GM18907 (cell line): Measurements from ENCODE around the gene KCNJ10.
A peak's percentile ranks its signal among the peaks of the same experiment; 100 is the strongest.

Experiments used
- ATAC-seq: cut with Tn5 transposase; IDR thresholded peaks from one replicate; pipeline ENCODE4 v1.9.1; 2021; ENCODE audit warnings: mild to moderate bottlenecking, moderate library complexity; ENCODE audit not compliant: unreplicated experiment

KCNJ10 gene

DNA sequence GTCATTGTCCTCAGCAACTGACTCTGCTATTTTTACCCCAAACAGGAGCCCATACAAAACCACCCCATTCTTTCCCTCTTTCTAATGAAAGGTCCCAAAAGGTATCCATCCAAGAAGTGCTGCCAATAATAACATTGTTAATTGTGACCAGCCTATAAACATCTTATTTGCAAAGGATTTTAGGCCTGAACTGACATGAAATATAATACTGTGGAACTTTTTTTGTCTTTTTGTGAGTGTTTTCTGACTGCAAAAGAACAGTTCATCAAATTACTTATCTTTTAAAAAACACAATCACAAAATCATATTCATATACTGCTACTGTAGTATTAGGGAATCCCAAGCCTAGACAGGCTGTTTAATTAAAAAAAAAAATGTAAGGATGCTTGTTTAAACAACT is 41.5 kb downstream of the KCNJ10 start:
- ATAC-seq = no peak

DNA sequence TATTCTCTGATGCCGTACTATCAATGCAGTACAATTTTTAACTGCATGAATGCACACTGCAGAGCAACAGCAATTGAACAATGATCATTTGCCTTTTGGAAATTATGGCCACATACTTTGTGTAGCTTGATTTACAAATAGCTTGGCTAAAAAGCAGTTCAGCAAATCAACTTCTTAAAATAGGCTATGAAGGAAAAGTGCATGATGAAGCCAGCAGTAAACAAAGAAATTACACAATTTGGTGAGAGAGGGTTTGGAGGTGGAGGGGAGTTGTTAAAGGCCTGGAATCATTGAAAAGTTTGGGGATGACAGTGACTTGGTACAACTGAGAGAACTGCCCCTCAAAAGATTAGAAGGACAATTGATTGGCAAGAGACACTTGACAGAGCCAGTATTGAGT is 44.6 kb downstream of the KCNJ10 start:
- no peak for ATAC-seq

DNA sequence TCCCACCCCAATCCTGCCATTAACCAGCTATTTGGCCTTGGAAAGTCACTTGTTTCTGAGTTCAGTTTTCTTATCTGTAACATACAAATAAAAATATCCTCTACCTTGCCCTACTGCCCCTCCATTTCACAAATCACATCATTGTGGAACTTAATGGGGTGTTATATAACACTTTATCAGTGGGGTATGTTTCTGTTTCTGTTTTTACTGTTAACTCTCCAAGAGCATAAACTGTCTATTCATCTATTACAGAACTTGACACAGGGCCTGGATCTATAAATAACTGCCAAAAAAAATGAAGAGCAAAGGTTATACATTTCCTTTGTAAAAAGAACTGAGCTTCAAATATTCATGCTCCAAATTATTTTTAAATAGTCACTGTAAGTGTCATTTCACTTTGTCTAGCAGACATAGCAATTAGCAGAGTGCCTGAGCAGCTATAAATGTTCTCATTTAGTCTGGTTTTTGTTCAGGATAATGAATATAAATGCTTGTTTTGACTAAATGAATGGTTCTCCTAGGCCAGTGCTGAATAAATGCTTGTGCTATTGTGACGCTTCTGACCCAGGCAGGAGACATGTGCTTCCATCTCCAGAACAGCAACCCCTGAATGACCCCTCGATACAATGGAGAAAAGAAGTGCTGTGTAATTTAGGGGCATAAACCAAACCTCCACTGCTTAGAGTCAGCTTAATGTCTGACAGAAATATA is 45.6 kb downstream of the KCNJ10 start:
- no peak for ATAC-seq

DNA sequence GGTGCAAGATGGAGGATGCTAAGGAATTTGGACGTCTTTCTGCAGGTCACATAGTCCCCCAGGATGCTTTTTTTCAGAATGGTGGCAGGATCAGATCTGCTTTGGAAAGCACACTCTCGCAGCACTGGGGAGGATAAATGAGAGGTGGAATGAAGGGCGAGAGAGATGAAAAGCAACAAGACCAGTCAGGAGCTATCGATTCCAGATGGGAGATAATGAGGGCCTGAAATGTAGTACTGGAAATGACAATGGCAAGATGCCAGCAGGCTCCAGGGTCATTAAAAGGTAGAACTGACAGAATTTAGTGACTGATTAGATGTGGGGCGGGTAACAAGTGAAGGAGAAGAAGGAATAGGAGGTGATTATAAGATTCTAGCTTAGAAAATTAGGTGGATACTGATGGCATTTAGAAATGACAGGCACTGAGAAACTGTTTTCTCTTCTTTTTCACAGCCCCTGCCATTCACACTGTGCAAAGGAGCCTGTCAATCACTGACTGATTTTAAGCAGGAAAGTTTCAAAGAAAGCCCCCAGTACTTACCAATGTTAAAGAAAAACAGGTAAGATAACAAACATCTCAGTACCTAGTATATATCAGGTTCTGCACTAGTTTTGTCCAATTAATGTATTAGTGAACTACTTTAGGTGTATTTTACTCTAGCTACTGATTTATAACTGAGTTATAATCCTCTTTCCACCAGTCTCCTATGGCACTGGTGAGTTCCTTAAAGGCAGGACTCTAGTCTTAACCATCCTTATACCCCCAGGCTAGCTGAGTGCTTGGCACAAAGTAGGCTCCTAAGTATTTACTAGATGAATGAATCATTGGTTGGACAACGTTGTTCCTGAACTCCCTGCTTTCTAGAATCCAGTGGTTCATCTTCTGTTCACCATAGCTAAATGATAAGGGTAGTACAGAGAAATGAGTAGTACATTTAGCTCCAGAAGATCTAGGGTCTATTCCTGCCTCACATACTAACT is 47.3 kb downstream of the KCNJ10 start:
- ATAC-seq = no peak

DNA sequence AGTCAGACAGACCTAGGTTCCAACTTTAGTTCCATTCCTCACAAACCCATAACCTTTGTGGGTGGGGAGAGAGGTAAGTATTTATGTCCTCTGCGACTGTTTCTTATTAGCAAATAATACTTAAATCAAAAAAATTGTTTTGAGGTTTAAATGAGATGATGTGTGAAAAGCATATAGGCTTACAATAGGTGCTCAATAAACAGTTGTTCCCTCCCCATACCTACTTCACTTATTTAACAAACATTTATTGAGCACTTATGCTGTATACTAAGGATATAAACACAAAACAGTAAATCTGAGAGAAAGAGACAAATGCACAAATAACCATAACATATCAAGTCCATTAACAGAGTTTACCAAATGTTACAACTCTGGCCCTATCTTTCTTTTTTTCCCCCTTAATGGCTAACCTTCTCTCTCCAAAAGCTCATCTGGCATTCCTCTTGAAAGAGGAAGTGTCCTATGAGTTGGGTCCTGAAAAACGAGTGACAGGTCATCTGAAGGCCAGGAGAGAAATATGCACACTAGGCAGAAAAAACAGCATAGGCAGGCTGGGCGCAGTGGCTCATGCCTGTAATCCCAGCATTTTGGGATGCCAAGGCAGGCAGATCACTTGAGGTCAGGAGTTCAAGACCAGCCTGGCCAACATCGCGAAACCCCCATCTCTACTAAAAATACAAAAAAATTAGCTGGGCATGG is 48.4 kb downstream of the KCNJ10 start:
- no peak for ATAC-seq

DNA sequence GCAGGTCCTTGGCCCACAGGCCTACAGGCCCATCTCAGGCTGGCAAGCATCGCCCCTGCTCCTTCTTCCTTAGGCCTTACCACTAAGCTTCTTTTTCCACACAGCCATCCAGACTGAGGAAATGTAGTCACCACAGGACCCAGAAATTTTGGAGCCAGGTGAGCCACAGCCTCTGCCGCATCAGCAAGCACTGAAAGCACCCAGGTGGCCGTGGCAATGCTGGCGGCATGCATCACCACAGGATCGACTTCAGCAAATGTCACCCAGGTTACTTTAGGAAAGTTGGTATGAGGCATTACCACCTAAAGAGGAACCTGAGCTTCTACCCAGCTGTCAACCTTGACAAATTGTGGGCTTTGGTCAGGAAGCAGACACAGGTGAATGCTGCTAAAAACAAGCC is 49.8 kb downstream of the KCNJ10 start:
- no peak for ATAC-seq

DNA sequence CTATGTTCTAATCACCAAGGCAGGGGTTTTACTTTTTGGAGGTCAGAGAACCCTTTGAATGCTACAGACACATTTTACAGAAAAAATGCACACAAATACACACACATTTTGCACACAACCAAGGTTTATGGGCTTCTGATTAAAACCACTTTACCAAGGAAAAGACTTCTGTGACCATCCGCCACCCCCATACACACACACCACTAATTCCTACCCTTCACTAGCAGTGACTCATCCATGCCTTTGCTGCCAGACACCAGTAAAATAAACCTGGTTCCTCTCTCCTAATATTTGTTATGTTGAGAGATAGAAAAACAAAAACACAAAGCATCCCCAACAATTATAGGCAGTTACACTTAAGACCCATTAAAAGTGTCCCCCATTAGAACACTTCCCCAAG is 51.1 kb downstream of the KCNJ10 start:
- ATAC-seq = no peak

DNA sequence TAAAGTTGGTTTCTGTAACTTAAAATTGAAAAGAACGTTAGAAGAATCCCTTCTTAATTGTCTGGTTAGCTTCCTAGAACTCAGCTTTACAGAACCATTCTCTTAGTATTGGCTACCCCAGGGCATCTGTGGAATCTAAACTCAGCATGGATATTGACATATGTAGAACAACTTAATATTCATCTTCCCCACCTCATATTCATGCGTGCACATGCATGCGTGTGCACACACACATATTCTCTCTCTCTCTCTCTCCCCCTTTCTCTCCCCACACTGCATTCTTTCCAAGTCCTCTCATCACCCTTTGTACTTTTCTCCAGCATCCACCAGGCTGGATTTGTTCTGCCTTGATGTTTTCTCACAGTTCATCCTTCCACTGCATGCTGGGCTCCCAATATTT is 51.6 kb downstream of the KCNJ10 start:
- no peak for ATAC-seq

DNA sequence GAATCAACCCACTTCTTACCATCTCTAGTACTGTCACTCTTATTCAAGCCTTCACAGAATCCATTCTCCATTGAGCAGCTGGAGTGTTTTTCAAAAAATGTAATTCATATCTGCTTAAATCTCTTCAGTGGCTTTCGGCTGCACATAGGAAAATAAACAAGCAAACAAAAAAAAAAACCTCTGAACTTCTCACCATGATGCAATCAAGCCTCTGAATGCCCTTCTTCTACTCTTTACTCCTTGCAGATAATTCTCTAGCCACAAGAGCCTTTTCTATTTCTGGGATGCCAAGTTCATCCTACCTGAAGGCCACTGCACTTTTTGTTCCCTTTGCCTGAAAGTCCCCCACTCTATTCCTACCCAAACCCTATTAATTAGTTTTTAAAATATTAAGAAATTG is 52.4 kb downstream of the KCNJ10 start:
- ATAC-seq = no peak

DNA sequence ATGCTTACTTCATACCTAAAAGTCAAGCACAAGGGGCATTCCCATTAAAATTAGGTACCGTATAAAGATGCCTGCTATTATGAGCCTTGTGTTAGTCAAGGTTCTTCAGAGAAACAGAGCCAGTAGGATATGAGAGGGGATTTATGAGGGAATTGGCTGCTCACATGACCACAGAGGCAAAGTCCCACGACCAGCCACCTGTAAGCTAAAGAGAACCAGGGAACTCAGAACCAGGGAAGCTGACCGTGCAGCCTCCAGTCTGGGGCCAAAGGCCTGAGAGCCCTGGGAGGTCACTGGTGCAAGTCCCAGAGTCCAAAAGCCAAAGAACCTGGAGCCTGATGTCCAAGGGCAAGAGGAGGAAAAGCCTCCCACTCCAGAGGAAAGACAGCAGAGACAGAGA is 58.2 kb downstream of the KCNJ10 start:
- ATAC-seq = no peak

DNA sequence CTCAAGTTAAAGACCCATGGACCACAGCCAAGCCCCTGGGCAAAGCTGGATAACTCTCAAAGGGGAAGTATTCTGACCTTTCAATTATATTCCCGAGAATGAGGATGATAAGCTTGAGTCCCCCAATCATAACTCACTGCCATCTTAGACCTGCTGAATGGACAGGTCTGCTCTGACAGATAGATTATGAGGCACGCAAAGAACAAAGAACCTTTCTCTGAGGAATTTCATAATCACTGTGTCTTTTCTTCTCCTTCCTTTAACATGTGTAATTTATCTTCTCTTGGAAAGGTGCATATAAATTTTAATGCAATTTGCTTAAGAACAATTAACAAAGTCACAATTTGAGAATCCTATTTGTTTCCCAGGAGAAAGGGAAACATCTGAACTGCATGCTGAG is 60.2 kb downstream of the KCNJ10 start:
- ATAC-seq = no peak

DNA sequence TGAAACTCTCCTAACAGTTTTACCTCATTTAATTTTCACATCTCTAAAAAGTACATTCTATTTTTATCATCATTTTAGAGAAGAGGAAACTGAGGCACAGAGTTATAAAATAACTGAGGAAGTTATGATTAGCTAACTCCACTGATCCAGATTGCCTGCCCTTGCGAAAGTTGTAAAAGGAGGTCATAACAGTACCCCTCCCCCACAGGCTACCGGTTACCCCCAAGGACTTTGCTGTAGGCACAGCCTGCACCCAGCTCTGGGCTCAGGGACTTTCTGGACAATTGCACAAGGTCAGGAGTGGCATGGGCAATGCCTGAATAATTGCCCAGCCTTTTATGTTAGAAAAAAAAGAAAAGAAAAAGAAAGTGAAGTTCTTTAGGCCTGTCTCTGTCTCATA is 60.9 kb downstream of the KCNJ10 start:
- ATAC-seq = no peak

DNA sequence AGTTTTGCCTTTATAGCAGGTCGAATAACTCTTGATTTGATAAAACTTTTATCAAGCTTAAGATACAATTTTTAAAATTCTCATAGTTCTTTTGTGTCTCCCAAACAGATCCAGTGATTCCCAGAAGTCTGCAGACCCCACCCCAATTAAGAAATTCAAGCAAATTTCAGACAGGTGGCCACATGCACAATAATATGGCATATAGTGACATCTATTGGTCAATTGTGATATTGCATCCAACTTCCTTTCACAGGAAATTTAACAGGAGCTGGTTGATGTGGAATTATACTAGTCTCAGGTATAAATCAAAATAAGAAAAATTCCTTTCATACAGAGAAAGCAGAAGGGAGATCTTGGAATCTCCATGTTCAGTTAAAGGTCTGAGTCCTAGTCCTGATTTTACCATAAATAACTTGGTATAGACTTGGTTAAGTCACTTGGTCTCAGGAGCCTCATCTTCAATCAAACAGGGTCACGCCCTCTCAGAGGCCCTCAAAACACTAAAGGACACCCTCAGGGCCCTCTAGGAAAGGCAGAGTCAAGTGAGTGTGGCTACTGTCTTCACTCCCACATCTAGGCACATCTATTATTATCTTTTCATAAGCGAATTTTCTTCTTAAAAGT is 62.3 kb downstream of the KCNJ10 start:
- ATAC-seq = no peak

DNA sequence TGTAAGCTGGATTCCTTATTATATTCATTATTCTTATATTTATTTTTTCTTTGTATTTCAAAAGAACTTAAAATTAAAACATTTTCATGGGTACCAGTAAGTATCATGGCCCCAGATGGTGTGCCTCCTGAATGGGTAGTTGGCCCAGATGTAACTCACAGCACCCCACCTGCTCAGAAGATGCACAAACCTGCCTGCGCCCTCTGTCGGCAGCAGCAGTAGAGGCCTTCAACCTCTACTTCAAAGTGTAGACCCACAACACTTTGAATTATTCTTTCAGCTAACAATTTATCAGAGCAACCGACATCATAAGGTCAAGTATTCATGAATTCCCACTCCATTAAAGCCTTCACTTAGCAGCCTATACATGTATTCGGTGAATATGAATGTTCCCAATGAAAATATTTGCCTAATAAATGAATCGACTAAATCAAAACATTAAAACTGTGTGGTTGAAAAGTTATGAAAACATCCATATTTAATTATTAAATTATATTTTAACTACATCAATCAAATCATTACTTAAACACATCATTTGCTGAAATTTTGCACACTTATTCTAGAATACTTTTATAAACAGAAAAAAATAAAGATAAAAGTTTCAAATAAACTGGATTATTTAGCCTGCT is 63.5 kb downstream of the KCNJ10 start:
- ATAC-seq = peak; percentile 65

DNA sequence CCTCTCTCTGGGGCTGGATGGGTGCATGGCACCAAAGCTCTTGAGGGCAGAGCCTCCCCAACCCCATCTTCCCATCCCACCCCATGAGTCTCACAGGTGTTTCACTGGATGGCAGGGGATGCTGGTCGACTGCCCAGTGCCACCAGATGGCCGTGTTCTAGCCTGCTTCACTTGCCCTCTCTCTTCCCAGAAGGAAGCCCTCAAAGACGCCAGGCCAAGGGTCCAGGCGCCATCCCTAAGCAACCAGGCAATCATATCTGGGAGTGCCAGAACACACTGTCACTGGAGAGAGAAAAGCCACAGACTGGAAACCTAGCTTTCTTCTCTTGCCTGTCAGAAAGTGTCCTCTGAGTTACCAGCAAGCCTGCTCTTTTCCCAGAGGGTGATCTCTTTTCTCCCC is 64.9 kb downstream of the KCNJ10 start:
- ATAC-seq = no peak

DNA sequence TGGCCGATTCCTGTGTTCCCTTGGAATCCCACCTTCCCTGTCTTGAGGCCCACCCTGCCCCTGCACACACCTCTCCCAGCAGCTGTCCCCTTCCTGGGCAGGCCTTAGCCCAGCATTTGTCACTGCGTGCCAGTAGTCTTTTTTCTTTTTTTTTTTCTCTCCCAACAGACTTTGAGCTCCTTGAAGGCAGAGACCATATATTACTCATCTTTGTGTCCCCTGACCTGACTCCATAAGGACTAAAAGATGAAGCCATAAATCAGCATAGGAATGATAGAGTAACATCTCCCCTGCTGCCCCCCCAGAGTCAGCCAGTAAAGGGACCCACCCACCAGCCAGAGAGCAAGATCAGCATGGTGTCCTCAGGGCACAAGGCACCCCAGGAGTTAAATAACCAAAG is 65.5 kb downstream of the KCNJ10 start:
- ATAC-seq = no peak

DNA sequence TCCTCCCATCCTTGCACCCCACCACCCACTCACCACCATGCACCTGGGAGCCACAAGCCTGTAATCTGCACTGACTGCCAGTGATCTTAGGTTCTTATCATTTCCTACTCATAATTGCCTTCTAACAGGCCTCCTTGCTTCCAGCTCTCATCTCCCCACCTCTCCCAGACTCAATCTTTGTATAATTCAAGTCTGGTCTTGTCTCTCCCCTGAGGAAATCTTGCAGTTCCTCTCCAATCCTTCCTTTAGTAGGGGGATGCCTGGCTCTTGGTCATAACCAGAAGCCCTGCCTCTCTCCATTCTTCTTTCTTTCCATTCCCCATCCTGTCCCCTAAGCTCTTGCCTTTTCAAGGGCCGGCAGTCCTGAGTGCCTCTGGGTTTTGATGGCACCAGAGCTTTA is 66.0 kb downstream of the KCNJ10 start:
- no peak for ATAC-seq

DNA sequence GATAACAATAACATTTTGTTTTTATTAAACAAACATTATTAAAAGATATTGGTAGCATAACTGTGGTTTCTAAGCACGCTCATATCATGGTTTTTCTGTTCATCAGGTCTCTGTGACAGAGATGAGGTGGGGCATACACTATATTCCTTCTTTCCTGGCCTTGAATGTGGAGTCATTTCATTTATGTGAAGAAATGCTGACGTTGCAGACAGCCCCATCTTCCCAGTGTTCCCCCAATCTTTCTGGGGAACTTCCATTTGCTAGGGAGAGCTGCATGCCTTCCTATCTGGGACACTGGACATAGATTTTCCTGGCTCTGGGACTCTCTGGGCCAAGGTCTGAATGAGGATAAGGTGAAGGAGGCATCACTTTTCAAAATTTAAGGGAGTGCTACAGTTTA is 68.5 kb downstream of the KCNJ10 start:
- ATAC-seq = no peak

DNA sequence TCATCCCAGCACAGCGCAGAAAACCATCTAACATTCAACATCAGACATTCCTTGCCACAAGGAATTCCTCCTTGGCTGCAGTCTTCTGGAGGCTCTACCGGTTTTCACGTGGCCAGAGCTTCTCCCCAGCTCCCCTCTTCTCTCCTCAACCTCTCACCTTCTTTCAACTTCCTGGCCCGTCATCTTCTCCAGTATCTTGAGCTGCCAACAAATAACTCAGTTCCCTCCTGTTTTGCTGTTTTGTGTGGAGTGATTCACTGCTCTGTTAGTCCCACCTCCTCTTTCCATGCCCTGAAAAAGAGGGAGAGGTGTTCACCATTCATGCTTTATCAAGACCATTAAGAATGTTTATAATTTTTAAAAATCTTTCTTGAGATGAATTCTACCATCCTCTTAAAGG is 70.8 kb downstream of the KCNJ10 start:
- ATAC-seq = no peak

DNA sequence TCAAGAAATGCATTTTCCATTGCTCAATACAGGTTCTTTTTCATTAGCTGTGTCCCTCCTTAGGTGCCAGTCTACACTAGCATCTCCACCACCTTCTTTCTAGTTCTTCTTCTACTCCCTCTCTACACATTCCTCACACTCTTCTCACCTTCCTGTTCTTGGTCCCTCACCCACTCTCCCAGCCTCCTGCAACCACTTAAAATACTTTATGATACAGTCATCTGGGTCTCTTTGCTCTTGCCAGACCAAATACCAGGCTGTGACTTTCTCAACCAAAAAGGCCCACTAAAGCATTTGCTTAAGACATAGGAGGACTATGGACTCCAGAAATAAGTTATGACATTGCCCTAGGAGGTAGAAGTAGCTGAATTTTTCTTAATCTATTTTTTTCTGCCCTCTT is 73.3 kb downstream of the KCNJ10 start:
- ATAC-seq = no peak

DNA sequence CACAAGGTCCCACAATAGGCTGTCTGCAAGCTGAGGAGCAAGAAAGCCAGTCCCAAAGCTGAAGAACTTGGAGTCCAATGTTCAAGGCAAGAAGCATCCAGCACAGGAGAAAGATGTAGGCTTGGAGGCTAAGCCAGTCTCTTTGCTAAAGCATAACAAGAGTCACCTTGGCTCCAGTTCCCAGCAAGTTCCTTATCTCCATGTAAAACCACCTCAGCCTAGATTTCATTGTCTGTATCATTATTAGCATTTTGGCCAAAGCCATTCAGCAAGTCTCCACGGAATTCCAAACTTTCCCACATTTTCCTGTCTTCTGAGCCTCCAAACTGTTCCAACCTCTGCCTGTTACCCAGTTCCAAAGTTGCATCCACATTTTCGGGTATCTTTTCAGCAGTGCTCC is 75.1 kb downstream of the KCNJ10 start:
- ATAC-seq = no peak
